K562 (cell line): ENCODE data around the gene KIAA2012. TPM values are rescaled to one million over a fixed set of nuclear protein-coding genes. Genes with fewer than 3 reads are reported as not detected.

Source experiments
- ATAC-seq: fragments of 200-7000 bp; cut with Tn5 transposase; 3 replicates; pipeline ENCODE4 v1.9.1; 2020; ENCODE audit warnings: moderate library complexity
- BruUV-seq: library from RNA; stranded (reverse); fragments of 400-500 nt; replicated peaks from 2 replicates; lab custom pipeline; 2021; lab: Mats Ljungman, UMichigan
- CTCF ChIA-PET: fragments of 300-600 bp; formaldehyde crosslinking; extraction: SDS; loops from one replicate; lab custom pipeline; 2021; ENCODE audit warnings: low intra/inter-chr PET ratio; lab: Yijun Ruan, JAX
- POLR2A ChIA-PET: fragments of 300-600, 350-650 bp; sonication (Branson Sonifier 250); formaldehyde crosslinking; extraction: SDS; loops from one replicate; lab custom pipeline; 2021; ENCODE audit warnings: antibody characterized with exemption, inconsistent platforms; lab: Yijun Ruan, JAX
- DNase-seq, 4 experiments: peaks; one replicate each; pipeline versions ENCODE4 v3.0.0 to v3.0.0-alpha.2; 2011 to 2018; ENCODE audit warnings: low spot score in 3 of 4, mixed read lengths in 3 of 4; ENCODE audit errors: extremely low read depth in 1 of 4
- FAIRE-seq: peaks from 2 replicates; lab custom pipeline; 2011; peaks lifted over from hg19 to GRCh38; lab: Jason Lieb, UNC
- H2AFZ ChIP-seq: 2 replicates; pipeline ENCODE4 v1.6.0; 2011; ENCODE audit warnings: low read depth, low read length, control low read depth, inconsistent platforms
- H3K27ac ChIP-seq: fragments of 200-600 bp; 3 replicates; pipeline ENCODE4 v1.8.0; 2011; ENCODE audit warnings: low read depth, mild to moderate bottlenecking, control low read depth, inconsistent platforms, low read length, moderate library complexity, mixed read lengths; ENCODE audit errors: extremely low read depth
- H3K27me3 ChIP-seq, 2 experiments: fragments of 300-600 bp in 1 of 2; 2 replicates in 1 of 2; 3 replicates in 1 of 2; pipeline versions ENCODE4 v1.6.0 to v1.8.0; 2011; ENCODE audit warnings: inconsistent platforms in 2 of 2, low read length in 2 of 2, mild to moderate bottlenecking in 1 of 2, mixed read lengths in 1 of 2, moderate library complexity in 1 of 2; ENCODE audit not compliant: control insufficient read depth in 2 of 2, insufficient read depth in 2 of 2
- H3K36me3 ChIP-seq: fragments of 300-600 bp; 3 replicates; pipeline ENCODE4 v1.8.0; 2011; ENCODE audit warnings: mild to moderate bottlenecking, low read length, inconsistent platforms; ENCODE audit not compliant: control insufficient read depth, insufficient read depth
- H3K4me1 ChIP-seq, 2 experiments: fragments of 200-600 bp in 1 of 2; replicated peaks in 1 of 2; 2 replicates in 1 of 2; 3 replicates in 1 of 2; pipeline versions ENCODE4 v1.5.1 to v1.8.0; 2011; ENCODE audit warnings: inconsistent platforms in 2 of 2, low read length in 2 of 2, mild to moderate bottlenecking in 1 of 2, mixed read lengths in 1 of 2, moderate library complexity in 1 of 2; ENCODE audit not compliant: control insufficient read depth in 2 of 2, insufficient read depth in 2 of 2
- H3K4me2 ChIP-seq: 2 replicates; pipeline ENCODE4 v1.6.1; 2011; ENCODE audit warnings: low read length, control low read depth, inconsistent platforms, mixed read lengths; ENCODE audit not compliant: insufficient read depth
- H3K4me3 ChIP-seq: fragments of 200-600 bp; sonication (generic), shearing (Covaris generic); 2 replicates; pipeline ENCODE4 v1.5.1; 2016; ENCODE audit warnings: control low read depth, inconsistent platforms
- H3K79me2 ChIP-seq: fragments of 200-600 bp; 3 replicates; pipeline ENCODE4 v1.8.0; 2011; ENCODE audit warnings: low read length, inconsistent platforms; ENCODE audit not compliant: control insufficient read depth, insufficient read depth
- H3K9ac ChIP-seq, 2 experiments: 2 replicates each; pipeline versions ENCODE4 v1.6.0 to v1.6.1; 2011; ENCODE audit warnings: low read depth in 2 of 2, low read length in 2 of 2, control low read depth in 1 of 2, inconsistent platforms in 1 of 2, mild to moderate bottlenecking in 1 of 2, mixed read lengths in 1 of 2; ENCODE audit not compliant: insufficient read depth in 1 of 2
- H3K9me1 ChIP-seq: one replicate; pipeline ENCODE4 v1.6.0; 2011; ENCODE audit warnings: inconsistent platforms, mild to moderate bottlenecking, low read length, moderate library complexity; ENCODE audit not compliant: control insufficient read depth, insufficient read depth
- H3K9me3 ChIP-seq: replicated peaks from 2 replicates; pipeline ENCODE4 v1.5.1; 2011; ENCODE audit warnings: low read depth, low read length, inconsistent platforms; ENCODE audit not compliant: control insufficient read depth, insufficient read depth
- H4K20me1 ChIP-seq: replicated peaks from 2 replicates; pipeline ENCODE4 v1.6.1; 2011; ENCODE audit warnings: low read length, inconsistent platforms, mixed read lengths; ENCODE audit not compliant: control insufficient read depth, insufficient read depth
- ELK1 ChIP-seq: sonication (generic); formaldehyde crosslinking; IDR thresholded peaks from 2 replicates; pipeline ENCODE4 v1.8.1; 2022; ENCODE audit warnings: missing genetic modification reagents
- FOSL1 ChIP-seq: fragments of 200-800 bp; sonication (Bioruptor generic); conservative IDR thresholded peaks from 2 replicates; pipeline ENCODE4 v1.6.1; 2016; ENCODE audit warnings: missing genetic modification characterization, missing compliant biosample characterization
- GABPA ChIP-seq: fragments of 200-800 bp; sonication (Bioruptor generic); conservative IDR thresholded peaks from 2 replicates; pipeline ENCODE4 v1.6.1; 2016; ENCODE audit warnings: low read depth, missing genetic modification characterization, missing compliant biosample characterization
- MCM7 ChIP-seq, 2 experiments: fragments of 450-650 bp; IDR thresholded peaks; 2 replicates each; pipeline ENCODE4 v1.6.1; 2016 to 2018
- NEUROD1 ChIP-seq: fragments of 150-350 bp; IDR thresholded peaks from 2 replicates; pipeline ENCODE4 v1.6.1; 2014; ENCODE audit warnings: borderline replicate concordance, low read length, low read depth; ENCODE audit not compliant: partially characterized antibody
- PML ChIP-seq: IDR thresholded peaks from 2 replicates; pipeline ENCODE4 v1.6.1; 2012; ENCODE audit warnings: low read length, inconsistent platforms
- PTBP1 ChIP-seq: fragments of 200-400 bp; formaldehyde crosslinking; IDR thresholded peaks from 2 replicates; pipeline ENCODE4 v1.6.1; 2017; ENCODE audit warnings: low read depth, low read length
- RBM25 ChIP-seq: fragments of 200-400 bp; formaldehyde crosslinking; IDR thresholded peaks from 2 replicates; pipeline ENCODE4 v1.6.1; 2018; ENCODE audit warnings: low read length, low read depth, moderate library complexity; ENCODE audit not compliant: severe bottlenecking
- SMC3 ChIP-seq: conservative IDR thresholded peaks from 2 replicates; pipeline ENCODE4 v1.6.1; 2011; ENCODE audit warnings: low read depth, low read length, improper control_type of control experiment; ENCODE audit not compliant: insufficient read depth
- TFAP4 ChIP-seq: sonication (generic); formaldehyde crosslinking; IDR thresholded peaks from 2 replicates; pipeline ENCODE4 v1.8.0; 2022; ENCODE audit warnings: missing genetic modification reagents, mild to moderate bottlenecking, moderate library complexity, borderline replicate concordance
- ZBTB11 ChIP-seq, 3 experiments: fragments of 200-800 bp in 1 of 3; fragments of 250-450 bp in 1 of 3; fragments of 450-650 bp in 1 of 3; sonication (Bioruptor Pico) in 1 of 3; sonication (Bioruptor generic) in 1 of 3; formaldehyde crosslinking in 1 of 3; IDR thresholded peaks; 2 replicates each; pipeline versions ENCODE4 v1.6.1 to v1.8.0; 2016 to 2022; ENCODE audit warnings: mild to moderate bottlenecking in 2 of 3, missing genetic modification characterization in 2 of 3, missing compliant biosample characterization in 1 of 3, moderate library complexity in 1 of 3
- ZNF274 ChIP-seq: IDR thresholded peaks from 2 replicates; pipeline ENCODE4 v1.6.1; 2011; ENCODE audit warnings: low read depth, mild to moderate bottlenecking, low read length, moderate library complexity, borderline replicate concordance
- ZNF75A ChIP-seq: fragments of 450-650 bp; formaldehyde crosslinking; IDR thresholded peaks from 2 replicates; pipeline ENCODE4 v1.4.0; 2020; ENCODE audit warnings: mild to moderate bottlenecking
- ZNF785 ChIP-seq: fragments of 250-450 bp; sonication (Bioruptor Pico); IDR thresholded peaks from 2 replicates; pipeline ENCODE4 v1.4.0; 2020; ENCODE audit warnings: mild to moderate bottlenecking
- WGBS: fragments of 100-300 bp; shearing (Covaris generic); methylation state at CpG from one replicate; pipeline ENCODE4 v1.1.6; 2016; ENCODE audit warnings: low coverage, mixed read lengths; ENCODE audit not compliant: insufficient coverage; ENCODE audit errors: missing lambda C conversion rate; 5-methylcytosine and 5-hydroxymethylcytosine counted together
- in situ Hi-C: fragments of 300-500 bp; cut with MboI; formaldehyde crosslinking; loops from 4 replicates; pipeline ENCODE4 v1.15.0; 2018; ENCODE audit warnings: inconsistent platforms, mixed read lengths
- intact Hi-C: fragments of 100-400 bp; cut with micrococcal nuclease; formaldehyde crosslinking; loops from 2 replicates; pipeline ENCODE4 v1.14.2; 2022
- polyA plus RNA-seq, 8 experiments: library from polyadenylated mRNA; depleted of rRNA in 4 of 8; stranded (reverse) in 5 of 8; unstranded in 3 of 8; fragments of >200 nt; fragmentation: Nextera tagmentation in 2 of 8; fragmentation: Illumina TruSeq in 1 of 8; extraction: Ambion mirVana in 2 of 8; extraction: Trizol in 1 of 8; gene quantifications; 2 replicates each; pipeline versions ENCODE4 v1.2.1 to v1.2.3, GENCODE V29; 2011 to 2014; ENCODE audit warnings: inconsistent platforms in 1 of 8, missing spikeins in 1 of 8
- total RNA-seq, 7 experiments: library from RNA; depleted of rRNA in 6 of 7; stranded (reverse); fragments of >200 nt in 6 of 7; fragmentation: Illumina TruSeq in 2 of 7; extraction: Trizol in 2 of 7; gene quantifications; 2 replicates each; pipeline versions ENCODE4 v1.2.1 to v1.2.3, GENCODE V29; 2011 to 2021; ENCODE audit warnings: low replicate concordance in 1 of 7

The KIAA2012 gene
- total and polyA plus RNA-seq, 9 of the 15 experiments (the other 6 are each of a cell fraction or from before 2014, with no cell fraction given), result not detected

GRCh38 chr2:202061695-202062094 lies 11.4 kb upstream of the KIAA2012 start:
- in situ Hi-C loops, result no loop called here
- no peak for DNase-seq
- no peaks in the 10 kb centered on the region for H3K27me3 ChIP-seq
- H2AFZ ChIP-seq, result no peak overlapping the region
- ATAC-seq, result no peak
- no TSS peak for BruUV-seq
- no peak overlapping the region for H3K9ac ChIP-seq
- no peak overlapping the region for H3K4me3 ChIP-seq
- H3K79me2 ChIP-seq, result no peaks in the 10 kb centered on the region
- ChIA-PET POLR2A (no interaction called here), CTCF (no interaction called here)
- intact Hi-C loops, result no loop called here
- H3K4me2 ChIP-seq, result no peak overlapping the region
- H3K4me1 ChIP-seq, result no peaks in the 10 kb centered on the region; a peak in 1 of 5 replicates
- WGBS, result 0% methylated on average over 2 of the region's 2 CpGs
- FAIRE-seq, result no peak
- no peak overlapping the region for H3K27ac ChIP-seq
- H3K9me3 ChIP-seq, result no peaks in the 10 kb centered on the region
- TF ChIP-seq RBM25, result no peak
- TF ChIP-seq MCM7 (IDR thresholded peaks at IDR 0.05), result no peak
- TF ChIP-seq SMC3, result no peak
- no peak for TF ChIP-seq NEUROD1
- no peak for TF ChIP-seq ZNF274
- no peak for TF ChIP-seq FOSL1
- TF ChIP-seq ELK1 (CRISPR knock-in tag), result no peak
- no peak for TF ChIP-seq ZNF75A
- TF ChIP-seq GABPA, result no peak
- no peak for TF ChIP-seq ZBTB11 (CRISPR knock-in tag; IDR thresholded peaks at IDR 0.05)
- TF ChIP-seq PML, result no peak
- no peak for TF ChIP-seq ZNF785 (CRISPR knock-in tag)
- no peak for TF ChIP-seq PTBP1
- no peak for TF ChIP-seq TFAP4 (CRISPR knock-in tag)
- H4K20me1 ChIP-seq, result no peaks in the 10 kb centered on the region
- no peaks in the 10 kb centered on the region for H3K9me1 ChIP-seq
- no peaks in the 10 kb centered on the region for H3K36me3 ChIP-seq
